ENCODE results near the gene AMBRA1.

GRCh38 chr11:46374815-46375214, 219.0 kb downstream of the AMBRA1 start:
- TF ChIP-seq KDM5A (IDR thresholded peaks at IDR 0.05) (no peak), POLR2A (IDR thresholded peaks at IDR 0.05; ENCODE audit: low read length) (no peak), MAX (IDR thresholded peaks at IDR 0.05) (no peak), RFX5 (IDR thresholded peaks at IDR 0.05) (no peak), CHD2 (IDR thresholded peaks at IDR 0.05; ENCODE audit: low read length, partially characterized antibody) (no peak), EHMT2 (IDR thresholded peaks at IDR 0.05; ENCODE audit: low read depth) (no peak)
- TF ChIP-seq, protein P1, sequence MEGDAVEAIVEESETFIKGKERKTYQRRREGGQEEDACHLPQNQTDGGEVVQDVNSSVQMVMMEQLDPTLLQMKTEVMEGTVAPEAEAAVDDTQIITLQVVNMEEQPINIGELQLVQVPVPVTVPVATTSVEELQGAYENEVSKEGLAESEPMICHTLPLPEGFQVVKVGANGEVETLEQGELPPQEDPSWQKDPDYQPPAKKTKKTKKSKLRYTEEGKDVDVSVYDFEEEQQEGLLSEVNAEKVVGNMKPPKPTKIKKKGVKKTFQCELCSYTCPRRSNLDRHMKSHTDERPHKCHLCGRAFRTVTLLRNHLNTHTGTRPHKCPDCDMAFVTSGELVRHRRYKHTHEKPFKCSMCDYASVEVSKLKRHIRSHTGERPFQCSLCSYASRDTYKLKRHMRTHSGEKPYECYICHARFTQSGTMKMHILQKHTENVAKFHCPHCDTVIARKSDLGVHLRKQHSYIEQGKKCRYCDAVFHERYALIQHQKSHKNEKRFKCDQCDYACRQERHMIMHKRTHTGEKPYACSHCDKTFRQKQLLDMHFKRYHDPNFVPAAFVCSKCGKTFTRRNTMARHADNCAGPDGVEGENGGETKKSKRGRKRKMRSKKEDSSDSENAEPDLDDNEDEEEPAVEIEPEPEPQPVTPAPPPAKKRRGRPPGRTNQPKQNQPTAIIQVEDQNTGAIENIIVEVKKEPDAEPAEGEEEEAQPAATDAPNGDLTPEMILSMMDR (IDR thresholded peaks at IDR 0.05): no peak
- TF ChIP-seq, protein P2, sequence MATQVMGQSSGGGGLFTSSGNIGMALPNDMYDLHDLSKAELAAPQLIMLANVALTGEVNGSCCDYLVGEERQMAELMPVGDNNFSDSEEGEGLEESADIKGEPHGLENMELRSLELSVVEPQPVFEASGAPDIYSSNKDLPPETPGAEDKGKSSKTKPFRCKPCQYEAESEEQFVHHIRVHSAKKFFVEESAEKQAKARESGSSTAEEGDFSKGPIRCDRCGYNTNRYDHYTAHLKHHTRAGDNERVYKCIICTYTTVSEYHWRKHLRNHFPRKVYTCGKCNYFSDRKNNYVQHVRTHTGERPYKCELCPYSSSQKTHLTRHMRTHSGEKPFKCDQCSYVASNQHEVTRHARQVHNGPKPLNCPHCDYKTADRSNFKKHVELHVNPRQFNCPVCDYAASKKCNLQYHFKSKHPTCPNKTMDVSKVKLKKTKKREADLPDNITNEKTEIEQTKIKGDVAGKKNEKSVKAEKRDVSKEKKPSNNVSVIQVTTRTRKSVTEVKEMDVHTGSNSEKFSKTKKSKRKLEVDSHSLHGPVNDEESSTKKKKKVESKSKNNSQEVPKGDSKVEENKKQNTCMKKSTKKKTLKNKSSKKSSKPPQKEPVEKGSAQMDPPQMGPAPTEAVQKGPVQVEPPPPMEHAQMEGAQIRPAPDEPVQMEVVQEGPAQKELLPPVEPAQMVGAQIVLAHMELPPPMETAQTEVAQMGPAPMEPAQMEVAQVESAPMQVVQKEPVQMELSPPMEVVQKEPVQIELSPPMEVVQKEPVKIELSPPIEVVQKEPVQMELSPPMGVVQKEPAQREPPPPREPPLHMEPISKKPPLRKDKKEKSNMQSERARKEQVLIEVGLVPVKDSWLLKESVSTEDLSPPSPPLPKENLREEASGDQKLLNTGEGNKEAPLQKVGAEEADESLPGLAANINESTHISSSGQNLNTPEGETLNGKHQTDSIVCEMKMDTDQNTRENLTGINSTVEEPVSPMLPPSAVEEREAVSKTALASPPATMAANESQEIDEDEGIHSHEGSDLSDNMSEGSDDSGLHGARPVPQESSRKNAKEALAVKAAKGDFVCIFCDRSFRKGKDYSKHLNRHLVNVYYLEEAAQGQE (IDR thresholded peaks at IDR 0.05): no peak

All from A549 (cell line).